ENCODE measurements around the gene MED17.

MED17 gene

GRCh38 chr11:93842034-93842433 lies 58.0 kb downstream of the MED17 start:
- TF ChIP-seq CTCF (conservative IDR thresholded peaks at IDR 0.05) (no peak), ZFX (IDR thresholded peaks at IDR 0.05) (no peak)
- no peak overlapping the region for H3K27ac ChIP-seq

GRCh38 chr11:93842461-93842860 lies 58.4 kb downstream of the MED17 start:
- TF ChIP-seq CTCF (conservative IDR thresholded peaks at IDR 0.05): no peak
- TF ChIP-seq ZFX (IDR thresholded peaks at IDR 0.05): no peak
- H3K27ac ChIP-seq: no peak overlapping the region

- TF ChIP-seq ZFX (IDR thresholded peaks at IDR 0.05) (no peak), CTCF (conservative IDR thresholded peaks at IDR 0.05) (no peak)
- H3K27ac ChIP-seq: no peak overlapping the region
Observed at GRCh38 chr11:93843906-93844305, 59.8 kb downstream of the MED17 start.

- H3K27ac ChIP-seq: no peak overlapping the region
- TF ChIP-seq CTCF (conservative IDR thresholded peaks at IDR 0.05) (no peak), ZFX (IDR thresholded peaks at IDR 0.05) (no peak)
Observed at GRCh38 chr11:93844568-93844967, 60.5 kb downstream of the MED17 start.

GRCh38 chr11:93845181-93846092 lies 61.4 kb downstream of the MED17 start:
- no peak overlapping the region for H3K27ac ChIP-seq
- no peak for TF ChIP-seq ZFX (IDR thresholded peaks at IDR 0.05)

- TF ChIP-seq ZFX (IDR thresholded peaks at IDR 0.05): no peak
- TF ChIP-seq CTCF (conservative IDR thresholded peaks at IDR 0.05): no peak
- H3K27ac ChIP-seq: no peak overlapping the region
Observed at GRCh38 chr11:93846411-93846810, 62.3 kb downstream of the MED17 start.

GRCh38 chr11:93849201-93849600 lies 65.1 kb downstream of the MED17 start:
- no peak overlapping the region for H3K27ac ChIP-seq
- no peak for TF ChIP-seq ZFX (IDR thresholded peaks at IDR 0.05)
- no peak for TF ChIP-seq CTCF (conservative IDR thresholded peaks at IDR 0.05)

All from C4-2B (cell line).